Placental epithelial cell (primary cell): ENCODE results near the gene CASP10. TPM values are rescaled to one million over a fixed set of nuclear protein-coding genes. Genes with fewer than 3 reads are reported as not detected.

Experiments
- small RNA-seq: library from RNA; depleted of rRNA; stranded (forward); fragments of <200 nt; gene quantifications from one replicate; pipeline ENCODE3, GENCODE V24; 2012
- total RNA-seq: library from RNA; depleted of rRNA; stranded (reverse); fragments of >200 nt; gene quantifications from 2 replicates; pipeline ENCODE4 v1.2.3, GENCODE V29; 2012

The CASP10 gene, protein sequence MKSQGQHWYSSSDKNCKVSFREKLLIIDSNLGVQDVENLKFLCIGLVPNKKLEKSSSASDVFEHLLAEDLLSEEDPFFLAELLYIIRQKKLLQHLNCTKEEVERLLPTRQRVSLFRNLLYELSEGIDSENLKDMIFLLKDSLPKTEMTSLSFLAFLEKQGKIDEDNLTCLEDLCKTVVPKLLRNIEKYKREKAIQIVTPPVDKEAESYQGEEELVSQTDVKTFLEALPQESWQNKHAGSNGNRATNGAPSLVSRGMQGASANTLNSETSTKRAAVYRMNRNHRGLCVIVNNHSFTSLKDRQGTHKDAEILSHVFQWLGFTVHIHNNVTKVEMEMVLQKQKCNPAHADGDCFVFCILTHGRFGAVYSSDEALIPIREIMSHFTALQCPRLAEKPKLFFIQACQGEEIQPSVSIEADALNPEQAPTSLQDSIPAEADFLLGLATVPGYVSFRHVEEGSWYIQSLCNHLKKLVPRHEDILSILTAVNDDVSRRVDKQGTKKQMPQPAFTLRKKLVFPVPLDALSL
- 0.39 and 0.65 TPM in 2 replicates for total RNA-seq

GRCh38 chr2:201182650-201183364, at the start of gene CASP10:
Gene CASP10, plus strand, starts transcription at chr2:201183141. Its CDS starts 2,637 bp downstream, at chr2:201185778.

DNA sequence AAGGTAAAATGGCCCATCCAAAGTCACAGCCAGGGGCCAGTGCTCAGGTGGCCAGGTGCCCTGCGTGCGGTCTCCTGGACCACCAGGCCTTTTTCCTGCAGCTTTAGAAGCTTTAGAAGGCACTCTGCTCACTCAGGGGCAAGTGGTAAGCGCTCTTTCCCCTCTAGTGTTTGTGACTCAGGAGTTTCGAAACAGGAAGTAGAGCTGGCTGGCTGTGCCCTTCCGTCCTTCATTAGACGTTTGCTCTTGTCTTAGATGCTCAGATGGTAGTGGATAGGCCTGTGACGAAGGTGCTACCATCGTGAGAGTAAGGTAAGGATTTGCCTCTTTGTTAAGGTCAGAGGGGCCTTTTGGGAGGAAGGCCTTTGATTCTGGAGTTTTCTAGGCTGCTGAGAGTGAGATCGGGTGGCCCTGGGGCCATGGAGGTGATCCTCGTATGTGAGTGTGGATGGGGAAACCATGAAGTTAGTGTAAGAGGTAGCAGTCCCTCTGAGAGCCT, 77.4 kb downstream of the CASP10 start, which contains the start of gene CASP8:
Gene CASP8 (plus strand): TSS at position 235 of the 499 bp plus-strand sequence. CDS start 5,951 bp downstream, outside the sequence.

Small RNA genes within 50 kb of the gene (small RNA-seq; reads per million reads assigned to genes)
- gene AC007283.2 = not detected
- gene MTND4LP13 = 0.09 reads per million
- gene RNU7-45P = not detected

Other genes with a start within 250 kb of the CASP10 start
- gene ORC2, start 219.5 kb upstream of the CASP10 start, total RNA-seq = 12.2 and 15.2 TPM in 2 replicates
- 7.5 and 10.1 TPM in 2 replicates for gene HYCC2, start 111.5 kb upstream of the CASP10 start, total RNA-seq
- 47.5 and 53.5 TPM in 2 replicates for gene NDUFB3, start 111.1 kb upstream of the CASP10 start, total RNA-seq
- 105 and 153 TPM in 2 replicates for gene CFLAR, start 67.0 kb upstream of the CASP10 start, total RNA-seq
- gene CASP8, start 77.4 kb downstream of the CASP10 start, total RNA-seq = 15.8 and 24.7 TPM in 2 replicates
- gene FLACC1, start 174.2 kb downstream of the CASP10 start, total RNA-seq = 0.54 and 2.4 TPM in 2 replicates